CD14-positive monocyte (primary cell): ENCODE data around the gene BCL2L12. TPM values are rescaled to one million over a fixed set of nuclear protein-coding genes. Genes with fewer than 3 reads are reported as not detected.
A peak's percentile ranks its signal among the peaks of the same experiment; 100 is the strongest.

Experiments
- DNase-seq, 3 donors: peaks; one replicate each; pipeline ENCODE4 v3.0.0-alpha.2; 2011 to 2022
- H2AFZ ChIP-seq: 2 replicates; pipeline ENCODE4 v1.6.0; 2012; ENCODE audit warnings: mild to moderate bottlenecking, low read depth, low read length, inconsistent platforms; ENCODE audit not compliant: insufficient read depth, poor library complexity, severe bottlenecking
- H3K27ac ChIP-seq, 2 donors: 1 replicate in 1 of 2; 2 replicates in 1 of 2; pipeline ENCODE4 v1.5.1; 2012 to 2013; ENCODE audit warnings: low read length in 2 of 2, control low read depth in 1 of 2, inconsistent platforms in 1 of 2, low read depth in 1 of 2, mild to moderate bottlenecking in 1 of 2
- H3K27me3 ChIP-seq, 2 donors: one replicate each; pipeline versions ENCODE4 v1.6.0 to v1.6.1; 2011 to 2013; ENCODE audit warnings: low read length in 2 of 2; ENCODE audit not compliant: control insufficient read depth in 2 of 2, insufficient read depth in 2 of 2
- H3K36me3 ChIP-seq, 2 donors: replicated peaks in 1 of 2; 1 replicate in 1 of 2; 2 replicates in 1 of 2; pipeline versions ENCODE4 v1.5.1 to v1.6.1; 2012 to 2013; ENCODE audit warnings: low read length in 2 of 2, control low read depth in 1 of 2, inconsistent platforms in 1 of 2, mild to moderate bottlenecking in 1 of 2; ENCODE audit not compliant: insufficient read depth in 2 of 2, control insufficient read depth in 1 of 2
- H3K4me1 ChIP-seq, 2 donors: 1 replicate in 1 of 2; 2 replicates in 1 of 2; pipeline versions ENCODE4 v1.5.1 to v1.6.1; 2012 to 2013; ENCODE audit warnings: low read length in 2 of 2, control low read depth in 1 of 2, inconsistent platforms in 1 of 2, mild to moderate bottlenecking in 1 of 2, moderate library complexity in 1 of 2; ENCODE audit not compliant: insufficient read depth in 2 of 2, control insufficient read depth in 1 of 2
- H3K4me2 ChIP-seq: replicated peaks from 2 replicates; pipeline ENCODE3; 2012; ENCODE audit warnings: low read length, moderate library complexity, mild to moderate bottlenecking; ENCODE audit not compliant: poor library complexity, severe bottlenecking; ENCODE audit errors: extremely low read depth
- H3K4me3 ChIP-seq, 3 experiments: fragments of 200-600 bp in 1 of 3; sonication (generic) in 1 of 3; replicated peaks in 1 of 3; 1 replicate in 2 of 3; 2 replicates in 1 of 3; pipeline ENCODE4 v1.5.1; 2011 to 2013; ENCODE audit warnings: low read length in 3 of 3, mild to moderate bottlenecking in 3 of 3, control low read depth in 2 of 3, low read depth in 2 of 3, inconsistent platforms in 1 of 3, moderate library complexity in 1 of 3
- H3K79me2 ChIP-seq: 2 replicates; pipeline ENCODE4 v1.6.0; 2012; ENCODE audit warnings: mild to moderate bottlenecking, control low read depth, inconsistent platforms, low read length, moderate library complexity; ENCODE audit not compliant: insufficient read depth
- H3K9ac ChIP-seq: 2 replicates; pipeline ENCODE4 v1.6.0; 2017; ENCODE audit warnings: low read length, mild to moderate bottlenecking; ENCODE audit not compliant: insufficient read depth, poor library complexity, severe bottlenecking
- H3K9me3 ChIP-seq, 2 donors: replicated peaks in 1 of 2; 1 replicate in 1 of 2; 2 replicates in 1 of 2; pipeline versions ENCODE4 v1.5.1 to v1.6.1; 2012 to 2013; ENCODE audit warnings: low read length in 2 of 2, control low read depth in 1 of 2; ENCODE audit not compliant: control insufficient read depth in 1 of 2, insufficient read depth in 1 of 2
- H4K20me1 ChIP-seq: 2 replicates; pipeline ENCODE4 v1.6.0; 2012; ENCODE audit warnings: mild to moderate bottlenecking, low read length, control low read depth, moderate library complexity; ENCODE audit not compliant: insufficient read depth
- H3K27ac Mint-ChIP-seq, 7 donors: one replicate each; pipeline ENCODE4 v1.8.0; 2020; ENCODE audit warnings: mild to moderate bottlenecking in 7 of 7, mixed read lengths in 7 of 7, moderate library complexity in 6 of 7, inconsistent platforms in 2 of 7
- H3K27me3 Mint-ChIP-seq, 3 donors: one replicate each; pipeline ENCODE4 v1.8.0; 2021 to 2022; ENCODE audit warnings: low read depth in 3 of 3, mild to moderate bottlenecking in 3 of 3, mixed read lengths in 3 of 3, moderate library complexity in 3 of 3, inconsistent platforms in 1 of 3
- H3K36me3 Mint-ChIP-seq, 2 donors: one replicate each; pipeline ENCODE4 v1.8.0; 2020; ENCODE audit warnings: mixed read lengths in 2 of 2, inconsistent platforms in 1 of 2, mild to moderate bottlenecking in 1 of 2
- H3K4me1 Mint-ChIP-seq: one replicate; pipeline ENCODE4 v1.8.0; 2020; ENCODE audit warnings: mild to moderate bottlenecking, mixed read lengths
- H3K4me3 Mint-ChIP-seq, 2 donors: one replicate each; pipeline ENCODE4 v1.8.0; 2020; ENCODE audit warnings: mild to moderate bottlenecking in 2 of 2, mixed read lengths in 2 of 2, moderate library complexity in 1 of 2
- H3K9me3 Mint-ChIP-seq, 7 donors: one replicate each; pipeline ENCODE4 v1.8.0; 2020 to 2022; ENCODE audit warnings: mixed read lengths in 7 of 7, mild to moderate bottlenecking in 6 of 7, moderate library complexity in 6 of 7, inconsistent platforms in 2 of 7
- WGBS: methylation state at CpG from one replicate; pipeline ENCODE4 v1.1.5; 2013; ENCODE audit warnings: missing lambda C conversion rate; ENCODE audit not compliant: insufficient coverage; 5-methylcytosine and 5-hydroxymethylcytosine counted together
- intact Hi-C, 2 donors: fragments of 100-400 bp; cut with micrococcal nuclease; formaldehyde crosslinking; loops; one replicate each; pipeline versions ENCODE4 v1.15.0 to v1.15.1; 2023
- polyA plus RNA-seq, 3 donors: library from polyadenylated mRNA; depleted of rRNA in 1 of 3; unstranded in 2 of 3; stranded (reverse) in 1 of 3; fragments of 300-500 nt in 2 of 3; fragments of >200 nt in 1 of 3; fragmentation: Illumina TruSeq in 2 of 3; gene quantifications; 1 replicate in 2 of 3; 2 replicates in 1 of 3; pipeline ENCODE4 v1.2.3, GENCODE V29; 2012 to 2021
- TF ChIP-seq, protein P1 (sequence below): fragments of 200-600 bp; IDR thresholded peaks from one replicate; pipeline ENCODE4 v1.8.0; 2022; ENCODE audit warnings: antibody characterized with exemption, mild to moderate bottlenecking

BCL2L12 gene
- polyA plus RNA-seq, 3 donors, result 5.7 to 10.3 (median 8.6) TPM

DNA sequence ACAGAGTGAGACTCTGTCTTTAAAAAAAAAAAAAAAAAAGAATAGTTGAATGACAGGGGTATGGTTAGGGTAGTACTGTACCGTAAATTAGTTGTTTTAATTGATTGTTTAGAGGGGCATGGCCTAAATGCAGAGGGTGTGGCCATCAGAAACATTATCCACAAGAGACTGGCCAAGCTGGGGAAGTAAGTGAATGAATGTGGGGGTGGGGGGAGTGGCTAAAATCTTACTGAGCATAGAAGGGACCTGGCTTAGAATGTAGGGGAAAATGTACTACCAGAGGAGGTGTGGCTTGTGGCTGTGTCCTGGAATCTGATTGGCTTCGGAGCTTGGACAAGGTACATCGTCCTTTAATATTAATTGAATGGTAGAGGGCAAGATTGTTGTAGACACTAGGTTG lies 3.8 kb downstream of the BCL2L12 start:
- peaks cover 0 to 1% (median 0%) of the 10 kb centered on the region in 7 donors for H3K9me3 Mint-ChIP-seq
- no peak overlapping the region for H3K4me2 ChIP-seq
- 97% methylated on average over 3 of the region's 3 CpGs for WGBS
- peaks cover 6% of the 10 kb centered on the region for H4K20me1 ChIP-seq
- H3K27me3 Mint-ChIP-seq, result no peaks in the 10 kb centered on the region
- H3K4me3 Mint-ChIP-seq, result no peak overlapping the region
- DNase-seq, result no peak
- peaks cover 0 to 8% of the 10 kb centered on the region in 2 donors for H3K36me3 ChIP-seq
- H3K79me2 ChIP-seq, result peaks cover 30% of the 10 kb centered on the region
- H3K27ac ChIP-seq, result no peak overlapping the region
- peaks cover 9 to 16% of the 10 kb centered on the region in 2 donors for H3K36me3 Mint-ChIP-seq
- H3K27me3 ChIP-seq, result no peaks in the 10 kb centered on the region
- no peaks in the 10 kb centered on the region for H3K9me3 ChIP-seq
- peaks cover 13 to 22% of the 10 kb centered on the region in 2 donors for H3K4me1 ChIP-seq
- H3K27ac Mint-ChIP-seq, result no peak overlapping the region
- no peak overlapping the region for H2AFZ ChIP-seq
- no peak overlapping the region for H3K4me3 ChIP-seq
- TF ChIP-seq, protein P1, sequence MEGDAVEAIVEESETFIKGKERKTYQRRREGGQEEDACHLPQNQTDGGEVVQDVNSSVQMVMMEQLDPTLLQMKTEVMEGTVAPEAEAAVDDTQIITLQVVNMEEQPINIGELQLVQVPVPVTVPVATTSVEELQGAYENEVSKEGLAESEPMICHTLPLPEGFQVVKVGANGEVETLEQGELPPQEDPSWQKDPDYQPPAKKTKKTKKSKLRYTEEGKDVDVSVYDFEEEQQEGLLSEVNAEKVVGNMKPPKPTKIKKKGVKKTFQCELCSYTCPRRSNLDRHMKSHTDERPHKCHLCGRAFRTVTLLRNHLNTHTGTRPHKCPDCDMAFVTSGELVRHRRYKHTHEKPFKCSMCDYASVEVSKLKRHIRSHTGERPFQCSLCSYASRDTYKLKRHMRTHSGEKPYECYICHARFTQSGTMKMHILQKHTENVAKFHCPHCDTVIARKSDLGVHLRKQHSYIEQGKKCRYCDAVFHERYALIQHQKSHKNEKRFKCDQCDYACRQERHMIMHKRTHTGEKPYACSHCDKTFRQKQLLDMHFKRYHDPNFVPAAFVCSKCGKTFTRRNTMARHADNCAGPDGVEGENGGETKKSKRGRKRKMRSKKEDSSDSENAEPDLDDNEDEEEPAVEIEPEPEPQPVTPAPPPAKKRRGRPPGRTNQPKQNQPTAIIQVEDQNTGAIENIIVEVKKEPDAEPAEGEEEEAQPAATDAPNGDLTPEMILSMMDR, result no peak
- intact Hi-C loops, result loop anchor here in 1 of 2 donors (10.0 kb wide), 1 partner anchor 355 kb away; the partner anchor contains the start of genes VRK3 and ZNF473
- peaks cover 27% of the 10 kb centered on the region for H3K4me1 Mint-ChIP-seq
- no peak overlapping the region for H3K9ac ChIP-seq

DNA sequence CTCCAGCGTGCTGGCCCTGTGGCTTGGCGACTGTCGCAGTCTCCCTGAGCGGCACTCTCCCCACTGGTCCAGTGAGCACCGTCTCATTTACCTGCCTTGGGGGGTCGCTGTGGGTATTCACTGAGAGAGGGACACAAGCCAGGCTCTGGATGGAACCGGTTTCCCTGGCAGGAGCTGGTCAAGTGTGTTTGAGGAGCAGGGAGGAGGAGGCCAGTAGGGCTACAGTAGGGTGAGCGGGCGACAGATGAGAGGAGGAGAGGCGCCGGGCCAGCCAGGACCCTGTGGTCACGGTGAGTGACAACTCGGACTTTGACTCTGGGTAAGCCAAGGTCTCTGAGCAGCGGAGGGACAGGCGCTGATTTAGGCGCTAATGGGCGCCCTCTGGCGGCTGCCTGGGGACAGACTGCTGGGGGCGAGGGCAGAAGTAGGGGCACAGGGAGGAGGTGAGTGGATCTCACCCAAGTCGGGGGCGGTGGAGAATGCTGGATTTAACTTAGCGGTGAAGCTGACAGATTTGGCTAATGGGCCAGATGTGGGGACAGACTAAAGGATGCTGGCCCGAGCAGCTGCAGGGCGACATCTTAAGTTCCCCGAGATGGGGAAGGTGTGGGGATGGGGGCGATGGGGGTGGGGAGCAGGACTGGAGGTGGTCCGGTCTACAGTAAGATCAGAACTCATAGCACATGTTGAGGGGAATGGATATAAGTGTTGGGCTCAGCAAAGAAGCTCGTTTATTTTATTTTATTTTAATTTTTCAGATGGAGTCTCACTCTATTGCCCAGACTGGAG lies 6.6 kb downstream of the BCL2L12 start:
- DNase-seq, result peak in 2 of 3 donors; percentile 75 to 77
- no peaks in the 10 kb centered on the region for H3K9me3 ChIP-seq
- Mint-ChIP-seq H3K9me3 (peaks cover 0 to 1% (median 0%) of the 10 kb centered on the region in 7 donors), H3K4me1 (peaks cover 14% of the 10 kb centered on the region), H3K36me3 (peaks cover 9 to 16% of the 10 kb centered on the region in 2 donors), H3K4me3 (peak overlapping the region; percentile 31 to 68), H3K27me3 (peaks cover 0 to 1% (median 0%) of the 10 kb centered on the region in 3 donors), H3K27ac (peak overlapping the region in 2 of 7 donors; percentile 31 to 75)
- peaks cover 5% of the 10 kb centered on the region for H3K79me2 ChIP-seq
- no peak overlapping the region for H3K4me2 ChIP-seq
- TF ChIP-seq, protein P1, result peak; percentile 92
- H3K27me3 ChIP-seq, result no peaks in the 10 kb centered on the region
- H2AFZ ChIP-seq, result peak overlapping the region; percentile 46
- H3K4me3 ChIP-seq, result no peak overlapping the region
- no peak overlapping the region for H3K9ac ChIP-seq
- H3K36me3 ChIP-seq, result peaks cover 0 to 8% of the 10 kb centered on the region in 2 donors
- 36% methylated on average over 27 of the region's 28 CpGs for WGBS
- H4K20me1 ChIP-seq, result no peaks in the 10 kb centered on the region
- peaks cover 9 to 10% of the 10 kb centered on the region in 2 donors for H3K4me1 ChIP-seq
- H3K27ac ChIP-seq, result no peak overlapping the region
- intact Hi-C loops, result loop anchor here in 1 of 2 donors (10.0 kb wide), 1 partner anchor 178 kb away; the partner anchor contains the start of gene RPS11
